ENCODE results near the gene CCDC89. TPM values are rescaled to one million over a fixed set of nuclear protein-coding genes. Genes with fewer than 3 reads are reported as not detected.

CCDC89 gene
- total RNA-seq, 1 donor, result 4.2 TPM

DNA sequence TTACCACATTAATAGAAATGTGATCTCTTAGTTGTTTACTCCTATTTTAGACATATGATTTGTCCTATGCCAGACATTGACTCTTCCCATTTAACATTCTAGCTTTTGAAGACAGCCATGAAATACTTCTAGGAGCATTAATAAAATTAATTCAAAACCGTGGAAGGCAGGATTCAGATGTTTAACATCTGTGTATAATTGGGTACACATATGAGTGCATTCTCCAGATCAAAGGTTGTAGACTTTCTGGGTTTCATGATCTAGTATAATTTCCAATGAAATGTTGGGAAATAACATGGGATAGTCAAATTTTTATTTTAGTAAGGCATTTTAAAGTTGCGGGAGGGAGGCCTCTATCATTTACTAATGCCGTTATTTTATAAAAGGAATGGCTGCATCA is 35.2 kb upstream of the CCDC89 start:
- H3K4me3 ChIP-seq (ENCODE audit: low read depth, low read length), result no peak overlapping the region
- TF ChIP-seq, protein P1, sequence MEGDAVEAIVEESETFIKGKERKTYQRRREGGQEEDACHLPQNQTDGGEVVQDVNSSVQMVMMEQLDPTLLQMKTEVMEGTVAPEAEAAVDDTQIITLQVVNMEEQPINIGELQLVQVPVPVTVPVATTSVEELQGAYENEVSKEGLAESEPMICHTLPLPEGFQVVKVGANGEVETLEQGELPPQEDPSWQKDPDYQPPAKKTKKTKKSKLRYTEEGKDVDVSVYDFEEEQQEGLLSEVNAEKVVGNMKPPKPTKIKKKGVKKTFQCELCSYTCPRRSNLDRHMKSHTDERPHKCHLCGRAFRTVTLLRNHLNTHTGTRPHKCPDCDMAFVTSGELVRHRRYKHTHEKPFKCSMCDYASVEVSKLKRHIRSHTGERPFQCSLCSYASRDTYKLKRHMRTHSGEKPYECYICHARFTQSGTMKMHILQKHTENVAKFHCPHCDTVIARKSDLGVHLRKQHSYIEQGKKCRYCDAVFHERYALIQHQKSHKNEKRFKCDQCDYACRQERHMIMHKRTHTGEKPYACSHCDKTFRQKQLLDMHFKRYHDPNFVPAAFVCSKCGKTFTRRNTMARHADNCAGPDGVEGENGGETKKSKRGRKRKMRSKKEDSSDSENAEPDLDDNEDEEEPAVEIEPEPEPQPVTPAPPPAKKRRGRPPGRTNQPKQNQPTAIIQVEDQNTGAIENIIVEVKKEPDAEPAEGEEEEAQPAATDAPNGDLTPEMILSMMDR (IDR thresholded peaks at IDR 0.05; ENCODE audit: insufficient read depth, low read length), result no peak
- no peak for DNase-seq (ENCODE audit: low read depth)

DNA sequence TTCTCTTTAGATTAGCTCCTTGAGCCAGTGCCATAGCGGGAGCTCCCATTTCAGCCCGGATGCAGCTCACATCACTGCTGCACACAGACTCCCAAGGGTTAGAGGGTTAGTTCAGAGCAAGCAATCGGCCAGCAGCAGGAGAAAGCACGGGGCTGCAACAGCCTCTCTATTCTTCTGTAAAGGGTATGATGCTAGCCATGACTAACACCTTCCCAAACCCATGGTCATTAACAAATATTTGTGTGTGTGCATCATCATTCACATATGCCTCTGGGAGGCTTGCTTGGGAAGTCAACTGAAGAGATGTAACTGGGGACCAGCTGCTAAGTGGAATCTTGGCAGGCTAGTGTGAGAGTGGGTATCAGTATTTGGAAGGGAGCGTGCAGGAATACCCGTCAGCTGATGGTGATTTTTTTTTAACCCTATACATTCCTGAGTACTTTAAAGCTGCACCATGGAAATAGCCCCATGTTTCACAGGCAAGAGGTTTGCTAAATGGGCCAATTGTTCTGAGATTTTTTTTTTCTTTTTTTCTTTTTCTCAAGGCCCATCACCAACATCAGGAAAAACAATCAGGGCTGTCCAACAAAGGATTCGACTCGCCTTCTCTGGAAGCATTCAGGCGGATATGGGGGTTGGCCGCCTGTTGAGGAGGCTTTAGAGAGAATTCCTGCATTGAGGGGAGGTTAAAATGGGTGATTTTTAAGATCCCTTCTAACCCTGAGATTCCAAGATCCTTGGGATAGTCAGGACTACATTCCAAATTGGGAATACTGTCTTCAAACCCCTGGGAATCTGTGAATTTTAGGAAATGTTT is 33.2 kb upstream of the CCDC89 start:
- peak overlapping the region; percentile 23 for H3K4me3 ChIP-seq (ENCODE audit: low read depth, low read length)
- TF ChIP-seq, protein P1 (IDR thresholded peaks at IDR 0.05; ENCODE audit: insufficient read depth, low read length), result no peak
- peak; percentile 95 for DNase-seq (ENCODE audit: low read depth)

DNA sequence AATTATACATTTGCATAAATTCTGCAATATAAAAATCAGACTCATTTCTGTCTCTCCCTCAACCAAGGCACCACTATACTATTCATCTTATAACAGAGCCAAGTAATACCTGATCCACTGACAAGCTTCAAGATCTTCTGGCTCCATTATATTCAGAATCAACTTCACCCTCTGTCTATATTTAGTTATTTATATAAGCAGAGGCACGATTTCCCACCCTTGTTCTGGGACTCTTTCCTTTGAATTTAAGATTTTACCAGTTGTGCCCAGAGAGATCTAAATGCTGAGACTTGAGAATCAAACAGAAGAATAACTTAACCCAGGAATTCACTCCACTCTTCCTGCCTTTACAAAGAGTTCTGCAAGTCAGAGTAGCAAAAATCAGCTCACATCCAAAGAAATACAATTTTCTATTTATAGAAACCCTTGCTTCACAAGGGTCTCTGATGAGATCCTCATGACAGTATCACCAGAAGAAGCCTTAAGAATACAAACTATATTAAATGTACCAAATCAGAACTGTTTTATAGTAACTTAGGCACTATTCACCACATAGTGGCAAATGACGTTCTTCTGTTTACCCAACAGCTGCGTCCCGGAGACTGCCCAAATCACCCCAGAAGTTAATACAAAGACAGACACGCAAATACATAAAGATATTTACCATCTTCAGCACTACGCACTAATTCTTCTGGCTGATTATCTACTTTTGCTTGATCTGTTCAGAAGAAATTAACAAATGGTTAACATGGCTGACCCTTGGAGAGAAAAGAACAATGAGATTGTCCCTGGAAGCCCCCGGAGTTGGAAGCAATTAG is 32.3 kb upstream of the CCDC89 start:
- peak; percentile 10 for DNase-seq (ENCODE audit: low read depth)
- peak overlapping the region; percentile 23 for H3K4me3 ChIP-seq (ENCODE audit: low read depth, low read length)
- TF ChIP-seq, protein P1 (IDR thresholded peaks at IDR 0.05; ENCODE audit: insufficient read depth, low read length), result no peak

DNA sequence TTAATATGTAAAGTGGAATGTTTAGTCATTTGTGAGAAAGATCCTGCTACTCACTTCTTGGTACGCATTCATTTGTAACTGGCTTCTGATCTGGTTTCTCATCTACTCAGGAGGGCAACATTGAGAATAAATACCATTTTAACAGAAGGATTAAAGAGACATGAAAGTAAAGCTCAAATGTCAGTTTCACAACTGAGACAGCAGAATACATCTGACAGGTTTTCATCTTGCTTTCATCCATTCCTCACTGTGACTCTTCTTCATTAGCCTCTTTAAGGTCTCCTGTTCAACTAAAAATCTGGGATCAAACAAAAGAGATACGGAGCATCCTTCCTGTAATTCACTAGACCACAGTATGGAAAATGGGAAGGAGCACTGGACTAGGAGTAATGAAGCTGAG is 31.4 kb upstream of the CCDC89 start:
- DNase-seq (ENCODE audit: low read depth), result no peak
- TF ChIP-seq, protein P1 (IDR thresholded peaks at IDR 0.05; ENCODE audit: insufficient read depth, low read length), result no peak
- H3K4me3 ChIP-seq (ENCODE audit: low read depth, low read length), result no peak overlapping the region

DNA sequence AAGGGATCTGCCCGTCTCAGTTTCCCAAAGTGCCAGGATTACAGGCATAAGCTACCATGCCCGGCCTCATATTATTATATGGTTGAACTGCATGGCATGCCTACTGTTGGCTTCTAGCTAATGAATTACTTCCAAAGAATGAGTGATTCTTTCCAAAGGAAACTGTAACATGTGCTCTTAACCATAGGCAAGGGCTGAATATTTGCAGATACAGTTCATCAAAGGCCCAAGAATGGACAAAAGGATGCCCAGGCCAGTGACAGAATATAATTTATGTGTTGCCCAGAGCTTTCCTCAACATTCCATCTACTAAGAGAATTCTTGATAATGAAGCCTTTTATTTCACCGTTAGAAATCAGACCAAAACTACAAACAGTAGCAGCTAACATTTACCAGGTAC is 27.0 kb upstream of the CCDC89 start:
- H3K4me3 ChIP-seq (ENCODE audit: low read depth, low read length), result no peak overlapping the region
- TF ChIP-seq, protein P1 (IDR thresholded peaks at IDR 0.05; ENCODE audit: insufficient read depth, low read length), result no peak
- DNase-seq (ENCODE audit: low read depth), result no peak

DNA sequence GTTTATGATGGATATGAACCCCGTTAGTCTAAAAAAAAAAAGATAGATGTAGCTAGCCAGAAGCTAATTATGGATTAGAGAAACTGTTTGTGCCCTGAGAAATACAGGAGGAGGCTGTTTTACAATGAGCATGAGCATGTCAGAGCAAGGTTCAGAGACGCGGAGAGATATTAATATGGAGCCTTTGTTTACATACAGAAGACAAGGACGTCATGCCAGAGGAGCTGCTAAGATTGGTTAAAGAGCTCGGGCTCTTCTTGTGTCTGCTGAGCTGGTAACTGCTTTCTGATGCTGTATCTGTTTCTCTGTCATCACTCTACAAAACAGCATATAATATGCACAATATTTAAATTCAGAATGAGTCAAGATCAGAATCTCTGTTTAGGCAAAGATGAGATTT is 24.9 kb upstream of the CCDC89 start:
- H3K4me3 ChIP-seq (ENCODE audit: low read depth, low read length), result no peak overlapping the region
- no peak for DNase-seq (ENCODE audit: low read depth)
- TF ChIP-seq, protein P1 (IDR thresholded peaks at IDR 0.05; ENCODE audit: insufficient read depth, low read length), result no peak

Measured in fibroblast of the aortic adventitia (primary cell).